Breast epithelium (tissue), 3 donors: ENCODE results near the gene EVC.

ENCODE experiments used
- CTCF ChIP-seq, 3 donors: fragments of 450-650 bp; IDR thresholded peaks; one replicate each; pipeline ENCODE4 v1.5.1; 2016 to 2017; ENCODE audit warnings: antibody characterized with exemption in 3 of 3, mild to moderate bottlenecking in 3 of 3, moderate library complexity in 3 of 3
- POLR2A ChIP-seq: fragments of 450-650 bp; IDR thresholded peaks from one replicate; pipeline ENCODE4 v1.6.1; 2016; ENCODE audit warnings: antibody characterized with exemption, mild to moderate bottlenecking, moderate library complexity

- TF ChIP-seq POLR2A, result no peak
- TF ChIP-seq CTCF (IDR thresholded peaks at IDR 0.05), result no peak
Observed at GRCh38 chr4:5742968-5743367, 32.0 kb downstream of the EVC start.
